Measurements from ENCODE around the gene MRPS12. TPM values are rescaled to one million over a fixed set of nuclear protein-coding genes. Genes with fewer than 3 reads are reported as not detected.

Gene MRPS12
- polyA plus RNA-seq, 1 donor, result 20.2 TPM

DNA sequence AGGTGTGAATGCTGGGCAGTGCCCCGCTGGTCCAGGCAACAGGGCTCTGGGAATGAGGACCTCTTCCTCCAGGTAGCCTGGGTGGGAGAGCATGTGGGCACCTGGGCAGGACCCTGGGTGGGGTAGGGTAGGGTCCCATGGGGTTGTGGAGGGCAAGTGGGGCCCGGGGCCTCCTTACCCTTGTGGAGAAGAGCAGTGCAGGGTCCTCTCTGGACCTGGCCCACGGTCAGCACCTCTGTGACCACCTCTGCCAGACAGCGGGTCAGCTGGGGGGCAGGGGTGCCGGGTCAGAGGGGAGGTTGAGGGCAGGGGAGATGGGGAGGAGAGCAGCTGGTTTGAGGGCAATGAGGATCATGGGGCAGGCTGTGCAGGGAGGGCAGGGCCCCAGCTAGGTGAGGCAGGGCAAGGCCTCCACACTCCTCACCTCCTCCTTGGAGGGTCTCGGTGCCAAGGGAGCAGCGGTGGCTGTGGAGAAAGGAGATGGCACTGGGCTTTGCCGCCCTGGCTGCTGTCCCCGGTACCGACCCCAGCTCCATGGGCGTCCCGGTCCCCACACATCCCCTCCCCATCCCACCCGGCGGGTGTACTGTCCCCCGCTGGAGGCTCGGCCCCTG is 19.2 kb upstream of the MRPS12 start:
- DNase-seq, result no peak

DNA sequence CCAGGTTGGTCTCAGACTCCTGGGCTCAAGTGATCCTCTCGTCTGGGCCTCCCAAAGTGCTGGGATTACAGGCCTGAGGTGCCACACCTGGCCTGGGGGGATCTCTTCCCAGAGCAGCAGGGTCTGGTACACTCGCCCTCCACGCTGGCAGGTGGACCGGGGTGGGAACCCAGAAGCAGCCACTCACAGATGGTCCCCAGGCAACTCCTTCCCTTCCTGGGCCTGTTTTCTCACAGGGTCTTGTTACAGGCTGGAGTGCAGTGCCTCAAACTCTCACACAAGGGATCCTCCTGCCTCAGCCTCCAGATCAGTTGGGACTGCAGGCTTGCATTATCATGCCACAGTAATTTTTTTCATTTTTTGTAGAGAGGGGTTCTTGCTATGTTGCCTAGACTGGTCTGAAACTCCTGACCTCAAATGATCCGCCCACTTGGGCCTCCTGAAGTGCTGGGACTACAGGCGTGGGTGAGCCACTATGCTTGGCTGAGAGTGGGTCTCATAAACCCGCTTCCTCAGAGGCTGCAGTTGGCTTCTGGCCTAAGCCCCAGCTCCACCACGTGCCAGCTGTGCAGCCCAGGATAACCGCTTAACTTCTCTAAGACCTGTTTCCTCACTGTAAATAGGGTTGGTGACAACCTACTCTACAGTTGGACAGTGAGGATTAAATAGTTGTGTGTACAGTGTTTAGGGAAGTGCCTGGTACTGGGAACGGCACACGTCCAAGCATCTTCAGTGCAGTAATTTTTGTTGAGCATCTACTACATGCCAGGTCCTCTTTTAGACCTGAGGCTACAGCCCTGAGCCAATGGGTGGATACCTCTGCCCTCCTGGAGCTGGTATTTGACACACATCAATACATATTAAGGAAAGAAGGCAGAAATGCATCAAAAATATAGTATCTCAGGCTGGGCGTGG is 17.9 kb upstream of the MRPS12 start:
- no peak for DNase-seq

DNA sequence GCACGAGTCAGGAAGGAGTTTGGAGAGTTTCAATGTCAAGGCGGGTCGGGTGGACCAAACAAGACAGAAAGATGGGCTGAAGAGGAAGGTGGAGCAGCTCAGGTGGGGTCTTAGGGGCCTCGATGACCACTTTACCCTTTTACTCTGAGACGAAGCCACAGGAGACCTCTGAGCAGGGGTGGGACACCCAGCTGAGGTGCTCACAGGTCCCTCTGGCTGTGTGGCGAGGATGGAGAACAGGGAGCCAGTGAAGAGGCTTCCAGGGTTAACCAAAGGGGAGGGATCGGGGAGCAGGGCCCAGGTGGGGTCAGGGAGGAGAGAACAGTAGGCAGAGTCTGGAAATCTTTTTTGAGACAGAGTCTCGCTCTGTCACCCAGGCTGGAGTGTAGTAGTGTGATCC is 16.8 kb upstream of the MRPS12 start:
- no peak for DNase-seq

DNA sequence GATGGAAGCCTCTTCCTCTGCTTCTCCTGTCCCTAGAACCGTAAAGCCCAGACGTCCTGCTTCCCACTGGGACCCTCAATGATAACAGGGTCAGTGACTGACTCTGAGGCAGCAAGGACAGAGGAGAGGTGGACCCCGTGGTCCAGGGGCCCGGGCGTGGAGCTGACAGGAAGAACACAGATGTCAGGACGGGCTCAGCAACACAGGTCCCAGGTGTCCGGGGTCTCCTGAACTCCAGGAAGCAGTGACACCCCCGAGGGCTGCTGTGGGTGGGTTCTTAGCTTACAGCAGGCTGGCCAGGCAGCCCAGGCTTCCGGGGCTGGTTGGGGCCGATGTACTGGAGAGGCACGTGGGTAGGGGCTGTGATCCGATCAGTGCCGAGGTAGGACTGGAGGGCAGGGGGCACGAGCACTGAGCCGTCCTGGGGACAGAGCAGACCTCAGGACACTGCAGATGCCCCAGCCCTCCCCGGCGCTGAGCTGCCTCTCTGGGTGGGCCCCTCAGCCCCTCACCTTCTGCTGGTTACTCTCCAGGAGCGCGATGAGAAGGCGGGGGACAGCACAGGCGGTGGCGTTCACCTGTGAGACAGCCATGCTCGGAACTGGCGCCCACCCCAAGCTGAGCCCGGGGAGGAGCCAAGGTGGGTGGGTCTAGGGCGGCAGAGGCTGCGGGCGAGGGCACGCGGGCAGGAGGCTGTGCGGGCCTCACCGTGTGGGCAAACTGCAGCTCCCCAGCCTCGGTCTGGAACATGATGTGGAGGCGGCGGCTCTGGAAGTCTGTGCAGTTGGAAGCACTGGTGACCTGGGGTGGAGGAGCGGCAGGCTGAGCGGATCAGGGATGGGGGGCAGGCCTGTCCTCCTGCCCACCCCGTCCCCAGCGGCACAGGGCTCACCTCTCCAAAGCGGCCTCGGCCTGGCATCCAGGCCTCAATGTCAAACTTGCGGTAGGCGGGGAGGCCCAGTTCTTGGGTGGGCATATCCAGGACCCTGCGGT is 15.1 kb upstream of the MRPS12 start:
- no peak for DNase-seq

DNA sequence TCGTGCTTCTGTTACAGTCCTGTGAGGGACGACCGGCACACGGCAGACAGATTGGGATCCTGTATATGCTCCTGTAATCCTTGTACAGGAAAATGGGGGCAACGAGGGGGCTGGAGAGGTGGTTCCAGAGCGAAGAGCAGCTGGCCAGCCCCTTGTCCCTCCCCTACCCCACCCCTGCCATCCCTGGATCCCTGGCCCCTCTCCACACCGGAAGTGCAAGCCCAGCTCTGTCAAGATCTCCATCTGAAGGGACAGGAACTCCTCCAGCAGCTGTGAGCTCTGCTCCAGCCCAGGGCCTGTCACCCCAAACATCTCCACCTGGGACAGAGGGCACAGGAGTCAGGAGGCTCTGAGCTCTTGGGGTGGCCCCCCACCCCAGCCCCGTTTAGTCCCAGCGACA is 13.2 kb upstream of the MRPS12 start:
- DNase-seq, result no peak

DNA sequence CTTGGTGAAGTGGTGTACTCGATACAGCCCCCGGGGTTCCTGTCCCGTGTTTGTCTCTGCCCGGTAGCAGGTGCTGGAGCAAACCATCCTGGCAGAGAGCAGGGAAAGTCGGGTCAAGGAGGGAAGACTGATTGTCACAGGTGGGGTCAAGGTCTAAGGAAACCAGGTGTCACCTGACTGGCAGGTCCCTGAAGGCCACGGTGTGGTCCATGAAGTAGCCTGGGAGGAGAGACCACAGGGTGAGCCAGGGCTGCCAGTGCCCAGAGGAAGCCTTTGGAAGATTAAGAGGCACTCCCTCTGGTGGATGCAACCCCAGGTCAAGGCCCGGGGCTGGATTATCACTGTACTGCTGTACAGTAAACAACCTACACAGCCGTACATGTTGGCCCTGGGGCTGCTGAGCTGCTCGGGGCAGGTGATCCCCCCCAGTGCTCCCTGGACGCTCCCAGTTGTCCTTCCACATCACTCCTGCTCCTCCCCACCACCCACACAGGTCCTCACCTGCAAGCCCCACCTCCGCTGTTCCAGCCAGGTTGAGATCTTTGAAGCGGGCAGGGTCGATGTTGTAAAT is 12.7 kb upstream of the MRPS12 start:
- DNase-seq, result no peak

DNA sequence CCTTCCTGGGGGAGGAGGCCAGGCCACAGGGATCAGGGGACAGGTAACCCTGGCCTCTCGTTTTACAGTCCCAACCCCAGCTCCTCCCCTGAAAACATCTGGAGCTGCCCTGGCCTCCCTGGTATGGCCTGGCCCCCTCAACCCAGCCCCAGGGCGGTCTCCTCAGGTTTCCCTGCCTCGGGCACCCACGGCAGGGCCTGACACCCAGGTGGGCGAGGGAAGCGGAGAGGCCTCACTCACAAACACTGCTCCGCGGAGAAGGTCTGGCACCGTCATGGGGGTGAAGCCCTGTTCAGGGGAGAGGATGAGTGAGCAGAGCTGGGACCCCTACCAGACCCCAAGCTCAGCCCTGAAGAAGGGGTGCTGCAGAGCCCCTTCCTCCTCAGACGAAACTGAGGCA is 12.2 kb upstream of the MRPS12 start:
- no peak for DNase-seq

DNA sequence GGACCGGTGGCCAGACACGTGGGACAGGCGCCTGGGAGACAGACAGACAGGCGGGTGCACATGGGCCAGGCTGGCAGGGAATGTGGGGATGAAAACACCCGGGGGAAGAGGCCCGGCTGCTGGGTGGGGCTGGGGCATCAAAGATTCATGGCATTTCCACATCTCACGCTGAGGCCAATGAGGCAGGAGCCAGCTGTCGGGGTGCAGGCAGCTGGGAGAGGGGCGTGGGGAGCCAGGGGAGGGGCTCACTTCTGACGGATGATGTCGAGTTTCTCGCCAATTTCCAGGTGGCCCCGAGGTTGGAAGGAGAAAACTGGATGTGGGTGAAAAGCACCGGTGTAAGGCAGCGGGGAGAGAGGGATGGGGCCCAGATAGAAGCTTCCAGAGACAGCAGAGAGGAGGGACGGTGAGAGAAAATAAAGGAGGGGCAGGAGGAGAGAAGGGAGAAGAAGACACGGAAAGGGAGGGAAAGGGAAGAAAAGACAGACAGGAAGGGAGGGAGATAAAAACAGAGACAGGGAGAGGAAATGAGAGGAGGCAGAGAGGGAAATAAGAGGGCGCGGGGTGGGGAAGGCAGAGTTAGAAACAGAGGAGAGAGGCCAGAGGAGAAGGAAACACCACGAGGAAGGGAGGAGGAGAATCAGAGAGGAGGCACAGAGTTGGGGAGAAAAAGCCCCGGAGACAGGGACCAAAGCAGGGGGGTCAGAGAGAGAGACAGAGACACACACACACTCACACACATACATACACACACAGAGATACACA is 10.7 kb upstream of the MRPS12 start:
- no peak for DNase-seq

DNA sequence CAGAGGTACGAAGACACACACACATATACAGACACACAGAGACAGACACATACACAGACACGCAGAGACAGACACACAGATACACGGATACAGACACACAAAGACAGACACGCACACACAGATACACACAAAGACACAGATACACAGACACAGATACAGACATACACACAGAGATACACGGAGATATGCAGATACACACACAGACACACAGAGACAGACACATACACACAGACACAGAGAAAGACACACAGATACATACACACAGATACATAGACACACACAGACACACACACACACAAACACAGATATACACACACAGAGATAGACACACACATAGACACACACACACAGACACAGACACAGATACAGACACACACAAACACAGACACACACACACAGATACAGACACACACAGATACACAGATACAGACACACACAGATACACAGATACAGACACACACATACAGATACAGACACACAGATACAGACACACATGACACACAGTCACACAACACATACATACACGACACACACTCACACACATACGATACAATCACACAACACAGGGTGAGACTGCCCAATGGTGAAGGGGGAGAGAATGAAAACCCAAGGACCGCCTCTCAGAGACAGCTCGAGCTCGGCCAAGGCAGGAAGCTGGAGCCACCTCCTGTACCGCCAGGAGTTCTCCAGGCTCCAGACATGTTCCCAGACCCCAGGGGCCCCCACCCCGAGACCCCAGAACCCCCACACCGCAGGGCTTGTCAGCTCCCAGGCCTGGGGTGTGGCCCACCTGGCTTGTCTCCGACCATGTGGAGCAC is 9.9 kb upstream of the MRPS12 start:
- DNase-seq, result no peak

DNA sequence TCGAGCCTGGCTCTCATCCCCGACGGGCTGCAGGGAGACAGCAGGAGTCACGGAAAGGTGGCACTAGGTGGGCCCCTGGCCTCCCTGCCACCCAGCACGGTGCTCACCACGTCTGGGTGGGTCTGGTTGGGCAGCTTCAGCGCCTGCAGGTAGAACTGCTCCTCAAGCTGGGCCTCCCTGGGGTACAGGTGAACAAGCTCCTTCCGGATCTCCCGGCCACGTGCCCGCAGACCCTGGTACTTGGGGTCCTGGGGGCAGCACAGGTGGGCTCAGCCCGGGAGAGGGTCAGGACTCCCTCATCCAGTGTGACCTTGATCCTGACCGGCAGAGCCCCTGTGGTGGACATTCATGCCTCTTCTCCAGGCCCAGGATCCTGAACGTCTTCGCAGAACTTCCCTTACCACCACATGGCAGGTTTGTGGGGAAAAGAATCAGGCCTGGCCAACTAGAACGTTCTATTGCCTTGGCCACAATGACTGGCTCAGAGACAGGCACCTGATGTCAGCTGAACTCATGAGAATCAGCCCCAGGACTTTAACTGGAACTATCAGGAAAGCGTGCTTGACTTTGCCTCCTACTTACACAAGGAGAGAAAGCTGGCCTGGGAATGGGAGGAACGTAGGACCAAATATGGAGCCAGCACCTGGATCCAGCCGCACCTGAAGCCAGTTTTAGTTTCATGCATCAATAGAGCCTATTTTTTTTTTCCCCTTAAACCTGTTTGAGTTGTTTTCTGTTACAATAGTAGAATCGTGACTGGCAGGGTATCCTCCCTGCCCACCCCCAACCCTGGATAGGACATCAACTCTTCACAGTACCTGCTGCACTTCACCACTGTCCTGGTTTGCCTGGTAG is 9.1 kb upstream of the MRPS12 start:
- no peak for DNase-seq

DNA sequence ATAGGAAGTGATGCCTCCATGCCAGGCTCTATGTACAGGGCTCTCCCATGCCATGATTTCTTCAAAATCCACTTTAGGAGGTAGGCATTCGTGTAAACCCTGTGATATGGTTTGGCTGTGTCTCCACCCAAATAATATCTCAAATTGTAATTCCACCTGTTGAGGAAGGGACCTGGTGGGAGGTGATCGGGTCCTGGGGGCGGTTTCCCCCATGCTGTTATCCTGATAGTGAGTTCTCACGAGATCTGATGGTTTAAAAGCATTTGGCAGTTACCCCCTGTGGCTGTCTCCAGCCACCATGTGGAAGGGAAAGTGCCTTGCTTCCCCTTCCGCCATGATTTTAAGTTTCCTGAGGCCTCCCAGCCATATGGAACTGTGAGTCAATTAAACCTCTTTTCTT is 8.3 kb upstream of the MRPS12 start:
- DNase-seq, result no peak

DNA sequence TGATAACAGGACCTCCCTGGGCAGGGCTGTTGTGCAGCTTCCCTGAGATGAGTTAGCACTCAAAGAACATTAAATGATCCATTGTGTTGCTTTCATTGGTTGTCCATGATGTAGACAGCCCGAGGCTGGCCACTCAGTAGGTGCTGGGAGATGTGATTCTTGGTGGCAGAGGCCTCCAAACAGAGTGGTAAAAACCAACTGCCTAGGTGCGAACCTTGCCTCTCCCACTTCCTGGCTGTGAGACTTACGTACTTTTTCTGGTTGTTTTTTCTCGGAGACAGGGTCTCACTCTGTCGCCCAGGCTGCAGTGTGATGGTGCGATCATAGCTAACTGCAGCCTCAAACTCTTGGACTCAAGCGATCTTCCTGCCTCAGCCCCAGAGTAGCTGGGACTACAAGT is 6.4 kb upstream of the MRPS12 start:
- no peak for DNase-seq

DNA sequence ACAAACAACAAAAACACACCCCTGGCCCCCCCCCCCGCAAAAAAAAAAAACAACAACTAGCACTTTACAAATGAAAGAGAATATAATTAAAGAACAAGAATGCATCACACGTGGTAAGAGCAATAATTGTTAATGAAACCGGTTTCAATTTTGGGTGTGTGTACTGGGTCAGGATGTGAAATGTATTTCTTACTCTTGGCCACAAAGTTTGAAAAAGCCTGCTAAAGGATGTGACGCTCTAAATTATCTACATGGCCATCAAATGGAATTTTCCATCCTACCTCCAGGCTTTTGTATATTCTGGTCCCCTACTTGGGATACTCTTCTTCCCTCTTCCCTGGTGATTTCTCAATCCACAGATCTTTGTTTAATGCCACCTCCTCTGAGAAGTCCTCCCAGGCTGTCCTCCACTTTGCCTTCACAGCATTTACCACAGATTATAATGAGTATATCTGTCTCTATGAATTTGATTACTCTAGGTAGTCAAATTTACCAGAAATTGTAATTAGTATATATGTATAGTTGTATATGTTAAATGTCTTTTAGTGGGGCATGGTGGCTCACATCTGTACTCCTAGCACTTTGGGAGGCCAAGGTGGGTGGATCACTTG is 2.2 kb upstream of the MRPS12 start:
- DNase-seq, result no peak

DNA sequence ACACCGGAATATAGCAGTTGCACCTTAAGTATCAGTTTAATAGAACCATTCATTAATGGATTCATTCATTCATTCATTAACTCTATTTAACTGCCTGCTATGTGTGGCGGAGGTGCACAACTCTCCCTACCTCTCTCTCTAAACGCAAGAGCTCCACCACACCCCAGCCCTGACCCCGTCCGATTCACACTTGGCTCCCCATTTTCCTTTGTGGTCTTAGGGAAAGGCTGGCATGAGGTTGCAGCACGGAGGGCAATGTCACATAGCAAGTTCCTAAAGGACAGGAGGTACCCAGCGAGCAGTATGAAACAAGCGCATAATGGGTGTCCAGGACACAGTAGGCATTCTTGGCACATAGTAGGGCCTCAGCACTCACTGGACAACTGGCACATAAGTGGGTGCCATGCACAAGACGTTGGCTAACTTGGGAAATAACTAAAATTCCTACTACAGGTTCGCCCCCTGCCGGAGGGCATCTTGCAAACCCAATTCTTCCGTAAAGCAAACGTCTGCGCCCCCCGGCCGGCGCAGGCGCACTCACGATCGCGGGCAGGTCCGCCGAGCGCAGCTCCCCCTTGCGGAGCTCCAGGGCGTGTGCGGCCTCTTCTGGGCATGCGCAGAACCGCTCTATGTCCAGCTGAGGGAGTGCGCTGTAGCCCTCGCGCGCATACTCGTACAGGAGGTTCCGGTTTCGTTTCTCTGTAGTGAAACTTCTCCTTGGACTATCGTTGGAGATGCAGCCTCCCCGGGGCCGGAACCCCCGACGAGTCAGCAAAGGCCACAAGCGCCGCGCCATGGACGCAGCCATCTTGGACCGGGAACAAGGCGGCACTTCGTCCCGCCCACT is 592 bp upstream of the MRPS12 start, which contains the start of gene SARS2:
TSS of gene SARS2 (minus strand) at position 835 of the 847 bp plus-strand sequence. CDS start at position 808, 27 bp downstream.
- DNase-seq, result peak; percentile 95

DNA sequence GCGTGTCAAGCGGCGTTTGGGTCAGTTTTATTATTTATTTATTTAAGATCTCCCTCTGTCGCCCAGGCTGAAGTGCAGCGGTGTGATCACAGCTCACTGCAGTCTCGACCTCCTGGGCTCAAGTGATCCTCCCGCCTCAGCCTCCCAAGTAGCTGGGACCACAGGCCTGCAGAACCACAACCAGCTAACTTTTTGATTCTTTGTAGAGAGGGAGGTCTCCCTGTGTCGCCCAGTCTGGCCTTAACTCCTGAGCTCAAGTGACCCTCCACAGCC is 713 bp downstream of the MRPS12 start:
- no peak for DNase-seq

DNA sequence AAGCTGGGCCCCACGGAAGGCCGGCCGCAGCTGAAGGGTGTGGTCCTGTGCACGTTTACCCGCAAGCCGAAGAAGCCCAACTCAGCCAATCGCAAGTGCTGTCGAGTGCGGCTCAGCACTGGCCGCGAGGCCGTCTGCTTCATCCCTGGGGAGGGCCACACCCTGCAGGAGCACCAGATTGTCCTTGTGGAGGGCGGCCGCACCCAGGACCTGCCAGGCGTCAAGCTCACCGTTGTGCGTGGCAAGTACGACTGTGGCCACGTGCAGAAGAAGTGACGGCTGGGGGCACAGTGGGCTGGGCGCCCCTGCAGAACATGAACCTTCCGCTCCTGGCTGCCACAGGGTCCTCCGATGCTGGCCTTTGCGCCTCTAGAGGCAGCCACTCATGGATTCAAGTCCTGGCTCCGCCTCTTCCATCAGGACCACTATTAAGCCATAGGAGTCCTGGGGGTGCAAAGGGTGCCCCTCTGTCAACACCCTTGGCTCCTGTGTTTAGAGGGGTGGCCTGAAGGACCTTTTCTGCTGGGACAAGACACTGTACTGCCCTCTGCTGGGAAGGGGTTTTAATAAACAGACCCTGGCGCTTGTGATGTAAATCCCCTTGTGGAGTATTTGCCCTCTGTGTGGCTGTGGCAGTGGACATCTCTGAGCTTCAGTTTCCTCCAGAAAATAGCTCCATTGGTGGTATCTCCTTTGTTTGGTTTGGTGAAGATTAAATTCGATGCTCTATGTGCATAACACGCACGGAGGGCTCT is 1.9 kb downstream of the MRPS12 start:
- no peak for DNase-seq

DNA sequence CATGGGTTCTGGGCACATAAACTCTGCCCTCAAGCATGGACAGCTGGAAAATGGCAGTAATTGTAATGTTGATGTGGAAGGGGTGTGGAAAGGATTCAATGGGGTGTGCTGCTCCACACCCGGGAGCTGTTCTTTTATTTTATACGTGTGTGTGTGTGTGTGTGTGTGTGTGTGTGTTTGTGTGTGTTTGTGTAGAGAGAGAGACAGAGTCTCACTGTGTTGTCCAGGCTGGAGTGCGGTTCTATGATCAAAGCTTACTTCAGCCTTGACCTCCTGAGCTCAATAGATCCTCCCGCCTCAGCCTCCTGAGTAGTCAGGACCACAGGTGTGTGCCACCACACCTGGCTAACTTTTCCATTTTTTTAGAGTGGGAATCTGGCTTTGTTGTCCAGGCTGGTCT is 2.8 kb downstream of the MRPS12 start:
- DNase-seq, result no peak

DNA sequence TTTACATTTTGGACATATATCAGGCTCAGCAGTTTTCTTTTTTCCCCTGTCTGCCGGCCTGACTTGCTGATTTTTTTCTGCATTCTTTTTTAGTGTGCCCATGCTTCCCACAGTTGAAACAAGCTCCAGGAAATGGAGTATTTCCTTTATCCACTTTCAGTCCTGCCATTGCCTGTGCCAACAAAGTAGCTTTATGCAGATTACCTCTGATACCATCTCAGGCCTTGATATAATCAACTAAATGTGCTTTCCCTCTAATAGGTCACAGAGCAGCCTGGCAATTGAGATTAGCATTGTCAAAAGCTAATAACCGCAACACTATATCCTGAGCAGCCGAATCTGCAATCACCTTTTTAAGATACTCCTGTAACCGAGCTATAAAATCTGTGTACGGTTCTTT is 9.2 kb downstream of the MRPS12 start:
- no peak for DNase-seq

Data from hindlimb muscle (tissue), 1 donor.